D341Med (cell line): ENCODE measurements around the gene MOCS1.
A peak's percentile ranks its signal among the peaks of the same experiment; 100 is the strongest.

Source experiments
- DNase-seq: peaks from one replicate; pipeline ENCODE4 v3.0.0; 2012; ENCODE audit warnings: low spot score

The MOCS1 gene

DNA sequence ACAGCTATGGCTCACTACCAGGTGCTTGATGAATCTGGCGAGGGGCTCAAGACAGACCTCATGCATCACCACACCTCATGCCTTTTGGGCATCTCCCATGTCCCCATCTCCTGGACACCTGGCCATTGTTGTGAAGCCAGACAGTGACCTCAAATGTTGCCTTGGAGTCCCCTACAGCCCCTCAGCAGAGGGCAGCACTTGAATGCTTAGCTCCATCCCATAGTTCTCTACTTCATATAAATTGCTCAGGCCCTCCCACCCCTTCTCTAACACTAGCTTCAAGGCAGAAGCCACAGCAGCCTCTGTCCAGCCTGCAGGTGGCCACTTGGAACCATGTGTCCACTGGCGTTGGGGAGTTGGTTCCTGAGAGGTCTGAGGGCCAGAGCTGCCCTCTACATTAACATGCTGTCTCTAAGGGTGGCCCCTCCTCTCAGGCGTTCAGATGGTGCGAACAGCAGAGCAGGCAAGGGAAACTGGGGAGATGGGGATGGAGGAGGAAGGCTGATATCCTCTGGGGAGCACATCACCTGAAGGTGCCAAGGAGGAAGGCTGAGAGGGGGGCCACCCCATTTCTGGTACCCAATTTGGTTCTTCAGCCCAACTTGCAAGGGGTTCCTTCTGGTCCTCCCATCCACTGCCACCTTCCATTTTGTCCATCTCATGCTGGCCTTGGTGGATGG, 31.3 kb downstream of the MOCS1 start:
- no peak for DNase-seq

DNA sequence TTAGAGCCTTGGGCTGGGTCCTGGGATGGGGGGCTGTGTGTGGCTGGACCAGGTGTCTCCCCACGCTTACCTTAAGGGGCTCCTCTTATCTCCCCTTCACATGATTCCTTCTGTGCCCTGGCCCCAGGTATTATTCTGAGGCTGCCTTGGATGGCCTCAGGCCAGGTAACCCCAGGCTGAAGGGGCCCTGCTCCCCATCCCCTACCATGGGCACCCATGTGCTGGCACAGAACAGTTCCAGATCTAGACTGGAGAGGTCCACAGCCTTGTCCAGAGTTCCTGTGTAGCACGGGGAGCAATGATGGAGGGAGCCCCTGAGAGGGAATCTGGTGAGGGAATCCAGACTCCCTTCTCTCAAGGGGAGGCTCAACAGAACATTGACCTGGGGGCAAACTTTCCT, 32.1 kb downstream of the MOCS1 start:
- no peak for DNase-seq

DNA sequence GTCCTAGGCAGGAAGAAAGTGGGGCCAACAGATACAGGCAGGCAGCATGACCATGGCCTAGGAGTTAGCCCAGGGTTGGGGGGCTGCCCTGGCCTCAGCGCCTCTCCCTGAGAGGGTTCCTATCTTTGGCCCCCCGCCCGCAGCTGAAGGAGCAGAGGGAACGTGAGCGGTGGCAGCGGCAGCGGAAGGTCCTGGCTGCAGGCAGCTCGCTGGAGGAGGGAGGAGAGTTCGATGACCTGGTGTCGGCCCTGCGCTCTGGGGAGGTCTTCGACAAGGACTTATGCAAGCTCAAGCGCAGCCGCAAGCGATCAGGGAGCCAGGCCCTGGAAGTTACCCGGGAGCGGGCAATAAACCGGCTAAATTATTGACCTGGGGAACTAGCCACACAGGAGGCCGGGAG, 32.6 kb downstream of the MOCS1 start:
- DNase-seq, result no peak

DNA sequence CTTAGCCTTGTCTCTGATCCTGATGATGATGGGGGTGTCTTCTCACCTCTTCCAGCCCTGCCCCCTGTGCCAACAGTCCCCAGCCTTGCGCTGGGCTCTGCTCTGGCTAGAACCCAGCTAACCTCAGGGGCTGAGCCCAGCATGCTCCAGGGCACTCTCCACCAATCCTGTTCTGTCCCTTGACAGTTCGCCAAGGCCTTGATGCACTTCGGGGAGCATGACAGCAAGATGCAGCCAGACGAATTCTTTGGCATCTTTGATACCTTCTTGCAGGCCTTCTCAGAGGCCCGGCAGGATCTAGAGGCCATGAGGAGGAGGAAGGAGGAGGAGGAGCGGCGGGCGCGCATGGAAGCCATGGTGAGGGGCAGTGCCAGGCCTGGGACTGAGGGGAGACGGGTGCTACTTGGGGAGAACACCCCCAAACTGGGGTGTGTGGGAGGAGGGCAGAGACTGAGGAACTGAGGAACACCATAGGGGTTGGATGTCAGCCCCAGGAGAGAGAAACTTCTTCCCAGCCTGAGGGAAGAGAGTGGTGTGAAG, 33.1 kb downstream of the MOCS1 start:
- DNase-seq, result no peak

DNA sequence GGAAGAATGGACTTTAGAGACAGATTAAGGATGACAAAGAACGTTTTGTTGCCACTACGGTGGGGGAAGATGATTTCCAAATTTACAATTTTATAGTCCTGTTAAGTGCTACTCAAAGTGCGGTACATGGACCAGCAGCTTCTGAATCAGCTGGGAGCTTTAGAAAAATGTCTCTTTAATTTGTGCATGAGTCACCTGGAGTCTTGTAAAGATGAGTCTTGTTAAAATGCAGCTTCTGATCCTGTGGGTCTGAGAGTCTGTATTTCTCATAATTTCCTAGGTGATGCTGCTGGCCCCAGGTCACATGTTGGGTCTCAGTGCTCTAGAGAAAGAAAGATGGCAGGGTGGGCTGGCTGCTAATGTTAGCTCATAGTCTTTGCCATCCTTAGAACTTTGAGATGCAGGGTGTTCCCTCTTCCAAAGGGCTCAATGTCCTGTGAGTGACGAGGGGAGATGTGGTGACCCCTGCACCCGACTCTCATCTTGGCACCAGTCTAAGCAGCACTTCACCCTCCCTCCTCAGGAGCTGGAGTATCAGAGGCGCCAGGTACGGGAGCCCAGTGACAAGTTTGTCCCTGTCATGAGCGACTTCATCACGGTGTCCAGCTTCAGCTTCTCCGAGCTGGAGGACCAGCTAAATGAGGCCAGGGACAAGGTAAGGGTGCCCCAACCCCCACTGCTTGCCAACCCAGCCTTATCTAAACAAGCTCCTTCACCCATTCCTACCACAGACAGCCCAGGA, 34.5 kb downstream of the MOCS1 start:
- no peak for DNase-seq

DNA sequence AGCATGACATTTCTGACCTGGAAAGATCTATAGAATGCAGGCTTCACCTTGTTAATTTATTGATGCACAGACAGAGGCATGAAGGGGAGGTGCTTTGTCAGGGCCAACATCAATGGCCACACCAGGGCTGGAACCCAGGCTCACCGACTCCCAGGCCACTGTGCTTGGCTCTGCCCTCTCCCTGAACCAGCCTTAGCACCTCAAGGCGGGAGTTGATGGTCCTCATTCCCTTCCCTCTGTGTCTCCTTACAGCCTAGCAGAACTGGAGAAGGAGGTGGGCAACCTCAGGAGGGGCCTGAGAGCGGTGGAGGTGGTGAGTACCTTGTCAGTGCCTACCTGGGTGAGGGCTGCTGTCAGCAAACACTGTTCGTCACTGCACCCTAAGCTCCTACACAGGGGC, 35.6 kb downstream of the MOCS1 start:
- no peak for DNase-seq

DNA sequence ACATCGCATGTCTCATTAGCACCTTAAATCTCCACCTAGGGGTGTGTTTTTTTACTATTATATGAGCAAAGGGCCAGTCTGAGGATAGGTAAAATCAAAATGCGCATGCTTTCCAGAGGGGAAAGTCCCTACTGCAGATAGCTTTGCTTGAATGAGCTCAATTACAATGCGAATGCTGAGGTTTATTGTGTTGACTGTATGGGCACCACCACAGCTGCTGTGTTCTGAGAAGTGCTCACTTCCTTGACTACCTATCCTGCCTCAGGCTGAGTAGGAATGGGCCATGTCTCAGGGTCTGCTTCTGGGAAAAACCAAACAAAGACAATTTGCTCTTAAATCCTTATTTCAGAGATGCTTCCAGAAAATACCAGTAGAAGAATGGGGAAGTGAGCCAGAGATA, 36.6 kb downstream of the MOCS1 start:
- DNase-seq, result no peak

DNA sequence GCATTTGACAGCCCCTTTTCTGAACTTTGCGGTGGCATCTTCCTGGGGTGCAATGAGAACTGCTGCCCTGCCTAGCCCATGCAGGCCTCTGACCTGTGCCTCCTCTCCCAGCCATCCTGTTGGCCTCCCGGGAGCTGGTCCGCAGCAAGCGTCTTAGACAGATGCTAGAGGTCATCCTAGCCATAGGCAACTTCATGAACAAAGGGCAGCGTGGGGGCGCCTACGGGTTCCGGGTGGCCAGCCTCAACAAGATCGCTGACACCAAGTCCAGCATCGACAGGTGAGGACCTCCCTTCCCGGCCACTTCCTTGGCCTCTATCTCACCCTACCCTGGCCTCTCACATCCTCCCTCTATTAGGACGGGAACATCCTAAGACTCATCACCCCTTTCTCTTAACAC, 37.6 kb downstream of the MOCS1 start:
- no peak for DNase-seq

DNA sequence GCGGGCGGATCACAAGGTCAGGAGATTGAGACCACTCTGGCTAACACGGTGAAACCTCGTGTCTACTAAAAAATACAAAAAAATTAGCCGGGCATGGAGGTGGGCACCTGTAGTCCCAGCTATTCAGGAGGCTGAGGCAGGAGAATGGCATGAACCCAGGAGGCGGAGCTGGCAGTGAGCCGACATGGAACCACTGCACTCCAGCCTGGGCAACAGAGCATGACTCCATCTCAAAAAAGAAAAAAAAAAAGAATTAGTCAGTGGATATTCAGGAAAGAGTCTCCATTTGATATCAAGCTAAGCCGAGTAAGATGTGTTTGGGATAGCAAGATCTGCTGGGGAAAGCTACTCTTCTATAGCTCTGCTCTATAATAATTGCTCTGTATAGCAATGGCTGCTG, 41.0 kb downstream of the MOCS1 start:
- no peak for DNase-seq

DNA sequence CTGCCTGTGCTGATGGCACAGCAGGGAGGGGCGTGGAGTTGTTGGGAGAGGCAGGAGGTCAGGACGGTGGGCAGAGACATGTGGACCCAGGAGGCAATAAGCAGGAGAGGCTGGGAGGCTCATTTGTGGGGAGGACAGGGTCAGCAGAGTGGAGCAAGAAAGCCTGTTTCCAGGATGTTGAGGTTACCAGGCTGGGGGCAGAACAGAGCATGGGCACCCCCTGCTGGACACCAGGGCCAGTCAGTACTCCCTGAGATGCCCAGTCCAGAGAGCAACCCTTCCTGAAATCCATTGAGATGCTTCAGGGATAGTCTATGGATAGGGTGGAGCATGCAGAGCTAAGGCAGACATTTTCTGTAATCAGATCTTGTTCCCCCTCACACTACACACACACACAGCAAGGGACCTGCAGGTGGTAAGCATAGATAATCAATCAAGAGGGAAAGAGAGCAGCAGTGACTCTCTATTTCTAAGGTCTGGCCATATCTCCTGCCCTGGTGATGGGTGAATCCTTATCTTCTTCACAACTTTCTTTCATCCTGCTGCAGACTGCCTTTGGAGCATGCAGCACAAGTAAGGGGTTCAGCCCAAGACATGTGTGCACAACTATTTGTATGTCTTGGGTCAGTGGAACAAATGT, 41.7 kb downstream of the MOCS1 start:
- peak; percentile 64 for DNase-seq

DNA sequence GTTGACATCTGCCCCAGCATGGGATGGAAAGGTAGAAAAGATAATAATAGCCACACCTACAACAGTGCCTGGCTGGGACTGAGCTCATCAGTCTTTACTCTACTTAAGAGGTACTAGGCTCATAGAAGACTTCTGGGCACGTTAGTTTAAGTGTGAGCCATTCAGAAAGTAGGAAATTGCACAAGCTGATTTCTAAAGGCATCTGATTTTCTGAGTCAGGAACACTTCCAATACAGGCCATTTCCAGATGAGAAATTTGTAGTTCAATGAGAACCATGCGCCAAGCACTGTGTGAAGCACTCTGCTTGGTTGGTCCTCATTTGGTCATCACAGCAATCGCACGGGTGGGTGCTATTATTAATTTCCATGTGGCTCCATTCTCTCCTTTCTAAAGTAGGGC, 42.3 kb downstream of the MOCS1 start:
- DNase-seq, result no peak

DNA sequence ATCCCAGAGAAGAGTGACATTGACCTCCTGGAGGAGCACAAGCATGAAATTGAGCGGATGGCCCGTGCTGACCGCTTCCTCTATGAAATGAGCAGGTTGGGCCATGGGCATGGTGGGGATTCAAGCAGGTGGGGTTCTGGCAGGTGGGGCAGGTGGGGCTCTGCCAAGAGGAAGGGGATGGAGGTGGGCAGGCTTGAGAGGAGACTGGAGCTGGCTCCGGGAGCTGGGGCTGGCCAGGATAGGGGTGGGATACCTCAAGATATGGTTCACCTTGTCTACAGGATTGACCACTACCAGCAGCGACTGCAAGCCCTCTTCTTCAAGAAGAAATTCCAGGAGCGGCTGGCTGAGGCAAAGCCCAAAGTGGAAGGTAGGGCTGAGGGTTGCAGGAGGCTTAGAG, 42.9 kb downstream of the MOCS1 start:
- DNase-seq, result no peak

DNA sequence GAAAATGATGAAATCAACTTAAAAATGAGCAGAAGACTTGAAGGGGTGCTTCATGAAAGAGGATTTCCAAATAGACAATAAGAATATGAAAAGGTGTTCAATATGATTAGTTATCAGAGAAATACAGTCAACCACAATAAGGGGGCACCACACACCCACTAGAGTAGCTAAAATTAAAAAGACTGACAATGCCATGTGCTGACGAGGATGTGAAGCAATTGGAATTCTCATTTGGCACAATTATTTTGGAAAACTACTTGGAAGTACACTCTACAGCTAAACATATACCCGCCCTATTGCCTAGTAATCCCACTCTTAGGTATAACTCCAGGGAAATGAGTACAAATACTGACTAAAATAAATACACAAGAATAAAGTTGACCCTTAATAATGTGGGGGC, 45.0 kb downstream of the MOCS1 start:
- DNase-seq, result no peak

DNA sequence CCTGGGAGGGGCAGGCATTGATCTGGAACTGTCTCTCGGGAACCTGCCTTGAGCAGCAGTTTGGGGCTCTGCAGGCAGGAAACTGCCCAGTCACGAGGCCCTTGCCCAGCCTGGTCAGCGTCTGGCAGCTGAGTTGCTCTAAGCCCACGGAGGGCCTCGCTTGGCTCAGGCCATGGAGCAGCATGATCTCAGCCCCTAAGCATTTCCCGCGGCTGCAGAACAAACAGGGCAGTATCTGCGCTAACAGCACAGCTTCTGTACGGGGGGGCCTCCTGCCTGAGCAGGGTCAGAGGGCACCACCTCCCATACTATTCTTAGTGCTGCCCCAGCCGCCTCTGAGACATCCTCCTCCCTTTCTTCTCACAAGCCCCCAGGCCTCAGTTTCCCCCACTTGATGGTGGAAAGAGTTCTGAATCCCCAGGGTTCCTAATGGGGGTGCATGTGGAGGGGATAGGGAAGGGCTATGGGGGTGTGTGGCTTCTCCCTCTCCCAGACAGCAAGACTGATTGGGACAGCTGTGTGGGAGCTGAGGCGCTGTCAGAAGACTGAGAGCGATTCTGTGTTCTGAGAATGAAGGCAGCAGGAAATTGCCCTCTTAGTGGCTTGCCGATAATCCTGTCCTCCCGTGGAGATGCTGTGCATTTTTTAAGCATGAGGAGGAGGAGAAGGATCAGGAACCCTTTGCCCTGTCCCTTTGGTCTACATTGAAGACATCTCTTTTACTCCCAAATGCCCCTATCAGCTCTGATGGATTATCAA, 46.4 kb downstream of the MOCS1 start:
- DNase-seq, result no peak

DNA sequence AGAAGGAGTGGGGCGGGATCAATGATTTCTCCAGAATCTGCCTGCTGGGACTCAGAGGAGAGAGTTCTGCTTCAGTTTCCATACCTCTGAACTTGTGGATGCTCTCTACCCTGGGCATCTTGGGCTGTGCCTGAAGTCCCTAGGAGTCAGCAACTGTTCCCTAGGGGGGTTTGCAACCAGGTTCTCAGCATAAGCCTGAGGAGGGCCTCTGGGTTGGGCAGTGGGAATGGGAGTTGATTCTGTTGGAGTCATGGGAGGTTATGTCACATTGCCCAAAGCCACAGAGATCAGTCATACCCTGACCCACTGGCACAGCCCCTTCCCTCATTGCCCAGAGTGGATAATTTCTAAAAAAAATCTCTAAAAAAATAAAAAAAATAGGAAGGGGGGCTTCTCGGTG, 47.4 kb downstream of the MOCS1 start:
- DNase-seq, result no peak

DNA sequence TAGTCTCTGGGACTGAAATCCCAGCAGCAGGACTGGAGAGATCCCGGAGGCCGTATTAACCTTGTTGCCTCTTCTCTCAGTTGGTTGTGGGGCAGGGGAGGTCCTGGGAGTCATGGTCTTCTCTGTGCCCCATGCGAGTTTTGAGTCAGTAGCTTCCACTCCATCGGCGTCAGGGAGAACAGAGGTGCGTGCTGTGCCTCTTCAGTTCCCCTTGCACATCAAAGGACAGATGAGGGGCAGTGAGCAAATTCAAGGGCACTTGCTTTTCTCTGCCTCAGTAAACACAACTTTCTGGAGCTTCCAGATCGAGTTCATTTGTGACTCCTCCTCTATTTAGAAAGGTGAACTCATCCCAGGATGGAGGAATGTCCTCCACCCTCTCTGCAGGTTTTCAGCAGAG, 48.6 kb downstream of the MOCS1 start:
- DNase-seq, result no peak

DNA sequence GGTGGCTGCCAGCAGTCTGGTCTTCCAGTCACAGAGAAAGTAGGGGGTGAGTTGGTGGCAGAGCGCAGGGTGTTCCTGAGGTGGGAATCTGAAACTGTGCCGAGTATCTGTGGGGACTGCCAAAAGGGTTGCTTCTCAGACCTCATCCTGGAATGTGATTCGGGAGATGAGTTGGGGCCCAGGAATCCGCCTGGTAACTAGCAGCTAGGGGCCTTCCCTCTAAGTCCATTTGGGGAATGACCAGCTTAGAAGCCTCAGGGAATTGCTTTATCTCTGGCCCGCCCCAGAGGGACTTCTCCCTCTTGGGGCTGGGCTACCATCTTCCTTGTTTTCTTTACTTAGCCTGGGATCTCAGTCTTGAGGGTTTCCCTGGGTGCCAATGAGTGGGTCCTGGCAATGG, 49.6 kb downstream of the MOCS1 start:
- DNase-seq, result no peak

DNA sequence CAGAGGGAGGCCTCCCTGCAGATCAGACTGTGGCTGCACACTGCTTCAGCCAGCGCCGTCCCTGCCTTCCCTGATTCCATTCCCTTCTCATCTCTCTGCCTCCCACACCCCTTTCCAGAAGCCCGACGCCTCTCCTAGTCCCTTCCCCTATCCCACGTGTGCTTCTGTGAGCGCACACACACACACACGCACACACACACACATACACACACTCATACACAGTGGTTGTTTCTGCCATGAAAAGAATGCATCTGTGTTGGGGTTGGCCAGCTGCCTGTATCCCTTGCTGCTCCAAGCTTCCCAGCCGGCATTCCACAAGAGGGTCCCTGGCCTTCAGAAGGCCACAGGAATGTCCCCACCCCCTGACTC, 51.7 kb downstream of the MOCS1 start:
- DNase-seq, result no peak

DNA sequence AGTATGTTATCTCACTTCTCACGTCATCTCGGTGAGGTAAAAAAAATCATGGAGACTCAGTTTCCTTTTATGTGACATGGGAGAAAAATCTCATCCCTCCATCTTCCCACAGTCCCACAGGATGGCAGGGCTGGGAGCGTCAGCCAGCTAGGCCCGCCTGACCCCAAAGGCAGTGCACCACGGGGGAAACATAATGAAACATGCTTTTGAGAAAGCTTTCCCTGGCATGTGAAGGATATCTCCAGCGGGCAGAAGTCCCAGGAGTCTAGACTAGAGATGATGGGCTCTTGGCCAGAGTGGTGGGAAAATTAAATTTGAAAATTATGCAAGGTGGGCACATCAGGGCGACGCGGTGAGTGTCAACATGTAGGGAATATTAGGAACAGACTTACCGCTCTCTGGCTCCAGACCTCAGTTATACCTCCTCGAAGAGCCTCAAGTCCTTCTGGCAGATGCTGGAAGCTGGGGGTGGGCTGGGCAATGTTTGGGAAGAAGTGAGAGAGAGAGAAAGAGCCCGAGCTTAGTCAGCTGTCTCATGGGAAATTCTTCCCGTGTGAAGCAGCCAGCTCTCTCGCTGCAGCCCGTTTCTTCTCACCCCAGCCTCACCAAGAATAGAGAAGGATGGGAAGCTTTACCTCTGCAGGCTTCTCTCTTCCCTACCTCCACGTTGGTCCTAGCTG, 52.3 kb downstream of the MOCS1 start:
- DNase-seq, result no peak

DNA sequence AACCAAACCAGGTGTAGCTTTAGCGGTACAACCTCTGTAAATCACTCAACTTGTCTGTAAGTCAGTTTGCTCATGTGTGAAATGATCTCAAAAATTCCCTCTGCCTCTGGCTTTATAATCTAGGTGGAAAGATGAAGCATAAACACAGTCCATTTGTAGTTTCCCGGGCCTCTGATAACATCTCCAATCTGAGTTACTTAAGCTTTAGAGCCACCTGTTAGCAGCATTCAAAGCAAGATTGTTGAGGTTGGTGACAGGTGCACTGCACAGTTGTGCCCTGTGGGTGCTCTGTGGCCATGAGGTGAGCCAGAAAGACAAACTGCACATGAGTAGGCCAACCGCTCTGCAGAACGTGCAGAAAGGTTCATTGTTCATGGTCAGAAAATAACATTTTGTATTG, 53.7 kb downstream of the MOCS1 start:
- DNase-seq, result no peak

DNA sequence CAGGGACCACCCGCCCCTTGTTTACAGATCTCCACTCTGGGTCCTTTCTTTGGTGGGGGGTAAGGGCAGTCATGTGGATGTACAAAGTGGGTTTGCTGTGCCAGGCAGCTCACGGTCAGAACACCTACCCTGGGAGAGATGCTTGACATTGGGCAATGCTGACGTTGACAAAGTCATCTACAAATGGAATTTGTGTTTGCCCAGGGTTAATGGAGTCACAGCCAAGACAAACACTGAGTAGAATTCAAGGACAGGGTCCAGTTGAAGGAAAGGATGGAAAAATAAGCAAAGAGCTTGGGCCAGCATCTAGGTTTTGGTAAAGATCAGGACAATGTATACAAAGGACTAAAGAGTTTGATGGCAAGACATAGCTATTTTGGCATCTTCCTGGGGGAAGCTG, 54.7 kb downstream of the MOCS1 start:
- no peak for DNase-seq

DNA sequence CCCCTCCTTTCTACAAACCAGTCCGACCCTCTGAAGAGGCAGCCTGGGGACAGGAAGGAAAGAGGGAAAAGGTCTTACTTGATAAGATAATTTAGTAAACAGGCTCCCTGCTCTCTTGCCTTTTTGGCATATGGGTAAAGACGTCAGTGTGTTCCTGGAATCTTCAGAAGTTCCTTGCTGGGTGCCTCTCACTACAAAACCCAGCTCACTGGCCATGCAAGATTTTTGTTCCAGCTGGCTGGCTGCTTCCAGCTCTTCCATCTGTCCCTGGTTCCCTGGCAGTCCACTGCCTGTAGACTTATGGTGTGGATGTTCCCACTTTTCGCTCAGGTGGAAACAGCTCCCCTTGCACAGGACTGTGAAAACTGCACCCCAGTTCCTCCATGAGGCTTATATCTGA, 57.4 kb downstream of the MOCS1 start:
- DNase-seq, result no peak
